COR-L47 (cell line): ENCODE data around the gene TTC27.
"Not testable (repeated sequence)": the region's sequence is repeated elsewhere in the genome, so short reads cannot be mapped to it uniquely, and the experiment has no call there.

Experiments used
- DNase-seq: peaks from one replicate; lab custom pipeline; 2025; lab: John Stamatoyannopoulos, UW

TTC27 gene

GRCh38 chr2:32627814-32628579 lies at the start of gene TTC27:
Gene TTC27, plus strand, starts transcription at chr2:32628050. Its CDS starts 243 bp downstream, at chr2:32628293.
- DNase-seq, result peak; percentile 91

GRCh38 chr2:32591669-32592463 lies 36.0 kb upstream of the TTC27 start:
- no peak for DNase-seq

- DNase-seq, result no peak
Measured at GRCh38 chr2:32594573-32594972, 33.3 kb upstream of the TTC27 start.

- no peak for DNase-seq
Measured at GRCh38 chr2:32611366-32611765, 16.5 kb upstream of the TTC27 start.

- no peak for DNase-seq
Measured at GRCh38 chr2:32611771-32612170, 16.1 kb upstream of the TTC27 start.

- no peak for DNase-seq
Measured at GRCh38 chr2:32614084-32614483, 13.8 kb upstream of the TTC27 start.

- DNase-seq, result no peak
Measured at GRCh38 chr2:32617599-32618189, 10.2 kb upstream of the TTC27 start.

GRCh38 chr2:32622570-32623310 lies 5.1 kb upstream of the TTC27 start:
- DNase-seq, result no peak

GRCh38 chr2:32623311-32623706 lies 4.5 kb upstream of the TTC27 start:
- no peak for DNase-seq

GRCh38 chr2:32624812-32625211 lies 3.0 kb upstream of the TTC27 start:
- DNase-seq, result no peak

- no peak for DNase-seq
Measured at GRCh38 chr2:32626639-32627221, 1.1 kb upstream of the TTC27 start.

- DNase-seq, result peak; percentile 25
Measured at GRCh38 chr2:32627441-32627813, 423 bp upstream of the TTC27 start.

GRCh38 chr2:32632089-32632488 lies 4.2 kb downstream of the TTC27 start:
- DNase-seq, result no peak

- no peak for DNase-seq
Measured at GRCh38 chr2:32633040-32633439, 5.2 kb downstream of the TTC27 start.

GRCh38 chr2:32638548-32638947 lies 10.7 kb downstream of the TTC27 start:
- not testable (repeated sequence) for DNase-seq

- no peak for DNase-seq
Measured at GRCh38 chr2:32641180-32641579, 13.3 kb downstream of the TTC27 start.

- DNase-seq, result no peak
Measured at GRCh38 chr2:32647180-32647651, 19.4 kb downstream of the TTC27 start.

- no peak for DNase-seq
Measured at GRCh38 chr2:32652555-32653209, 24.8 kb downstream of the TTC27 start.

GRCh38 chr2:32656069-32656468 lies 28.2 kb downstream of the TTC27 start:
- no peak for DNase-seq

- no peak for DNase-seq
Measured at GRCh38 chr2:32663864-32664263, 36.0 kb downstream of the TTC27 start.

- no peak for DNase-seq
Measured at GRCh38 chr2:32666704-32667103, 38.9 kb downstream of the TTC27 start.
